HG02884 (cell line): ENCODE data around the gene OR4F15.

Experiments
- ATAC-seq: cut with Tn5 transposase; IDR thresholded peaks from one replicate; pipeline ENCODE4 v1.9.1; 2021; ENCODE audit warnings: mild to moderate bottlenecking, moderate library complexity; ENCODE audit not compliant: unreplicated experiment

OR4F15 gene

GRCh38 chr15:101803209-101803608 is 8.8 kb upstream of the OR4F15 start, which contains the start of gene OR4F6:
OR4F6 (plus strand) TSS chr15:101803509; CDS start chr15:101805720, 2,211 bp downstream.
- ATAC-seq = no peak

- ATAC-seq = no peak
Observed at GRCh38 chr15:101803676-101804075, 8.3 kb upstream of the OR4F15 start.

DNA sequence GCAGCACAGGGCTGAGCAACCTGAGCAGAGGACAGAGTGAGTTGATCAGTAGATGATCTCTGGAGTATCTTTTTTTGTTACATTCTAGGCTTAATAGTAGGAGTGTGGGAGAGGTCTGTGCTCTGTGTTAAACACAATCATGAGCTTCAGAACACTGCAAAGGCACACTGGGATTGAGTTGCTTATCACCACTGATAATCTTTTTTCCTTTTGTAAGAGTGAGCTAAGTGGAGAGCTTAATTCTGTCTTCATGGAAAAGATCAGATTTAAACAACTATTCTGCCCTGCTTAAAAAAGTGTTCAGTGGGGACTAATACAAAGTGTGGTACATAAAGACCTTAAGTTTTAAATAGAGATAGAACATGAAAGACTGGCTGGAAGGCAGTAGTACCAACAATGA is 7.6 kb upstream of the OR4F15 start:
- no peak for ATAC-seq

GRCh38 chr15:101804941-101805340 is 7.1 kb upstream of the OR4F15 start:
- no peak for ATAC-seq

- ATAC-seq = no peak
Observed at GRCh38 chr15:101805605-101806345, 6.2 kb upstream of the OR4F15 start.

DNA sequence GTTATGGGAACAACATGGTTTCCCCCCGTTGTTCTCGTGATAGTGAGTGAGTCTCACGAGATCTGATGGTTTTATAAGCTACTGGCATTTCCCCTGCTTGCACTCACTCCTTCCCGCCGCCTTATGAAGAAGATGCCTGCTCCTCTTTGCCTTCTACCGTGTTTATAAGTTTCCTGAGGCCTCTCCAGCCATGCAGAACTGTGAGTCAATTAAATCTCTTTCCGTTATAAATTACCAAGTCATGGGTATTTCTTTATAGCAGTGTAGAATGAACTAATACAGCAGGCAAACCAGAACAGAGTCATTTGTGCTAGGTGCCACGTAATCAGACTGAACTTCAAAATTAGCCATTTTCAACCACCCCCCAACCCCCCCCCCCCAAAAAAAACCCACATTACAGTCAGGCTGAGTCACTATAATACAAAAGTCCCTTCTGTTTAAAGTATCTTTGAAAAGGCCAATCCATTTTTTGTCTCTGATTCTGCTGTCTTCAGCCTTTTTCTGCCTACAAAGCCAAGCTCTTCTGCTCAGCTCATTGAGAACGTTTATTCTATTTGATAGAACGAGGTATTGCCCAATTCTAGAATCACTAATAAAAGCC is 4.6 kb upstream of the OR4F15 start:
- ATAC-seq = no peak

DNA sequence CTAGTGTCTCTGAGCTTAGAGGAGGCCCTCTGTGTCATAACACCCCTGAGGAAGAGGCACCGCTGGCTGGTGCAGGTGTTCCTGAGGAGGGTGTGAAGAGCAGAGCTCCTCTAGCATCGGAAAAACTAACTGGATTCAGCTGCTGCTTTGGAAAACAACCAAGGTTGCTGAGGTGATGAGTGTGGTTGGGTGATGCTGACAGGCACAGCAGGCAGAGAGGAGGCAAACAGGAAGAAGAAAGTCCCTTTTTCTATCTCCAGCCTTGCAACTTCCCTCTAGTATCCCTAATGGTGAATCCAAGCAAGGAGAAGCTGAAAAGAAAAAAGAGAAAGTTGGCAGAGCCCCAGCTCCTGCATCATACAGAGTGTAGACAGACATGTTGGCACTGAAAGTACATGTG is 3.8 kb upstream of the OR4F15 start:
- ATAC-seq = no peak

GRCh38 chr15:101810456-101810855 is 1.5 kb upstream of the OR4F15 start:
- ATAC-seq = no peak

DNA sequence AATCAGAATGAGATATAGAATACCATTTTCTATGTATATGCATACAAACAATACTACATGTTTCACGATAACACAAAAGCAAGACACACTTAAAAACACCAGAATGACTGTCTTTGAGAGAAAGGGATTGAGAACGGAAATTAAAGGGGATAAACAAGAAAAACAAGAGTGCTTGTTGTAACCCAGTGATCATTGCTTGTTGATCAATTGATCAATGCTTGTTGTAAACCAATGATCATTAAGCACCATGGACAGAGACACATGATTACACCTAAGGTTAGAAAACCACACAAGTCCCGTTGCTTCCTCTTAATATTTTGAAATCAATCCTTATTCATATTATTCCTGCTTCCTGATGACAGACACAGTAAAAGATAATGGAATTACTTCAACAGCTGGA is 1.1 kb upstream of the OR4F15 start:
- ATAC-seq = no peak

DNA sequence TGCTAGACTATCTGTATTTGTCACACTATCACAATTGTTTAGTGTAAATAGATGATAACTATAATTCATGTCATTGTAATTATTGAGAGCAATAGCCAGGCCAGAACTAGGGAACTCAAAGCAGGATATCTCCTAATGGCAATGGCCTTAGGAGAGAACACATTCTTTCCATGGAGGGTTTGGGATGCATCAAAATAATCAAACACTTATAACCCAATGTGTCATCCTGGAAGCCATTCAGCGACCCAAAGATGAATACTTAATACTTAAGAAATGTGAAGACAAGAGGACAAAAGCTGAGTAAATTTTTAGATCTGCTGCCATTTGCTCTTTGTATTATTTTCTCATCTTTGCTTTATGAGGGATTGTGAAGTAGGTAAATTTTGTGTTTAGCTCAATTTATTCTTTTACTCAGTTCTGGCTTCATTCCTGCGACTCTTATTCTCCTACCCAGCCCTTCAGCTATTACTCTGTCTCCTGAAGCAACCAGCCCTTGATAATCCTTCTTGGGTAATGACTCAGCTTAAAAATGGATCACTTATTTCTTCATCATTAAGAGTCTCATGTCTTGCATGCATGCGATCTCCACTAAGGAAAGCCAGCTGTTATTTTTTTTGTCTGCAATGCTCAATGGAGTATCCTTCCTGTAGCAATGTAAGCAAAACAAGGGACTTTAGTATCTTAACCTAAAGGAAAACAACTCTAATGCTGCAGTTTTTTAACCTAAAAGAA is 2.0 kb downstream of the OR4F15 start:
- no peak for ATAC-seq

DNA sequence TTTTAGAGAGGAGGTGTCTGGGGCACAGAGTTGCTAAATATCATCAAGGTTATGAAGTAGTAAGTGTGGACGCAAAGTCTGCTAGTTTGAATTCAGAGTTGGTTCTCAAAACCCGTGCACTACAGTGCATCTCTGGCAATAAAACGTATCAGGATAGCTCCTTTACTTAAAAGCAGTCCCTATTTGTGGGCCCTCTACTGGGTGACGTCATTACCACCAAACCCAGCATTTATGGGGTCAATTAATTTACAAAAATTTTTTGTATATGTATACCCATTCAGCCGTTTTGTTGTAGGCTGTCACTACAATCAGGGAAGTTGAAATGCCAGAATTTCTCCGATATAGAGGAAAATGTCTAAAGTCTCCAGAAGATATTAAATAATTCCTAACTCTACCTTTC is 8.8 kb downstream of the OR4F15 start:
- no peak for ATAC-seq

- ATAC-seq = no peak
Observed at GRCh38 chr15:101827257-101827656, 15.3 kb downstream of the OR4F15 start.

GRCh38 chr15:101828774-101829173 is 16.8 kb downstream of the OR4F15 start:
- no peak for ATAC-seq

GRCh38 chr15:101841656-101842055 is 29.7 kb downstream of the OR4F15 start:
- no peak for ATAC-seq

DNA sequence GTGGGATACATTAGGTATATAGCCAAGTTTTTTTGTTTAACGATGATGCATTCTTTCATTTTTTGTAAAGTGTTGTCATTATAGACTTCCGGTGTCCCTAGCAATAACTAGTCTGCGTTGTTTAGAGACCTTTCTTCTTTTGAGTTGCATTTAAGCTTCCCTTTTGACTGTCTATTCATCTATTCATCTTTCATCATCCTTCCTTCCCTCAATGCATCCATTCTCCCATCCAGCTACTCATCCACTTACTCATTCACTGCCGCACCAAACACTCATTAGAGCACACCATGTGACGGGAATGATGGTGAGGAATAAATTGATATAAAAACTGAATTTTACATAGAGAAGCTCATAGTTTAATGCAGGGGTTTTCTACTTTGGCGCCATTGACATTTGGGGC is 32.9 kb downstream of the OR4F15 start:
- ATAC-seq = no peak

- no peak for ATAC-seq
Observed at GRCh38 chr15:101852356-101852755, 40.4 kb downstream of the OR4F15 start.
